Stimulated activated memory B cell treated with anti-CD40 and anti-IgM and Interleukin-4, amounts not matched to agents 10 μg/mL and 1 μg/mL and 100 μg/mL, for 72 hours (primary cell): ENCODE data around the gene RUFY4.
A peak's percentile ranks its signal among the peaks of the same experiment; 100 is the strongest.
"Not testable (repeated sequence)": the region's sequence is repeated elsewhere in the genome, so short reads cannot be mapped to it uniquely, and the experiment has no call there.

ENCODE experiments used
- ATAC-seq: fragments of 150-1000 bp; cut with Tn5 transposase; 2 replicates; pipeline ENCODE4 v1.10.0; 2021
- H3K27ac Mint-ChIP-seq: one replicate; pipeline ENCODE4 v1.8.0; 2022; ENCODE audit warnings: mild to moderate bottlenecking, mixed read lengths
- H3K27me3 Mint-ChIP-seq: one replicate; pipeline ENCODE4 v1.8.0; 2022; ENCODE audit warnings: mixed read lengths
- H3K36me3 Mint-ChIP-seq: one replicate; pipeline ENCODE4 v1.8.0; 2022; ENCODE audit warnings: mixed read lengths
- H3K4me1 Mint-ChIP-seq: one replicate; pipeline ENCODE4 v1.8.0; 2022; ENCODE audit warnings: mixed read lengths
- H3K4me3 Mint-ChIP-seq: one replicate; pipeline ENCODE4 v1.8.0; 2022; ENCODE audit warnings: mild to moderate bottlenecking, moderate library complexity, mixed read lengths
- H3K9me3 Mint-ChIP-seq: one replicate; pipeline ENCODE4 v1.8.0; 2022; ENCODE audit warnings: mixed read lengths

The RUFY4 gene

GRCh38 chr2:218081695-218082094 is 12.6 kb downstream of the RUFY4 start:
- Mint-ChIP-seq H3K27ac (no peak overlapping the region), H3K4me1 (peaks cover 16% of the 10 kb centered on the region), H3K9me3 (peaks cover 10% of the 10 kb centered on the region), H3K4me3 (no peak overlapping the region), H3K36me3 (peaks cover 7% of the 10 kb centered on the region), H3K27me3 (peaks cover 30% of the 10 kb centered on the region)
- ATAC-seq, result no peak

- Mint-ChIP-seq H3K4me3 (no peak overlapping the region), H3K27ac (no peak overlapping the region), H3K36me3 (peaks cover 8% of the 10 kb centered on the region), H3K9me3 (peaks cover 10% of the 10 kb centered on the region), H3K27me3 (peaks cover 32% of the 10 kb centered on the region), H3K4me1 (peaks cover 16% of the 10 kb centered on the region)
- no peak for ATAC-seq
Observed at GRCh38 chr2:218082586-218083351, 13.7 kb downstream of the RUFY4 start.

GRCh38 chr2:218083352-218083676 is 14.3 kb downstream of the RUFY4 start:
- H3K4me1 Mint-ChIP-seq, result peaks cover 16% of the 10 kb centered on the region
- H3K4me3 Mint-ChIP-seq, result no peak overlapping the region
- peaks cover 32% of the 10 kb centered on the region for H3K27me3 Mint-ChIP-seq

GRCh38 chr2:218086478-218086877 is 17.4 kb downstream of the RUFY4 start:
- H3K4me3 Mint-ChIP-seq, result no peak overlapping the region
- H3K27ac Mint-ChIP-seq, result no peak overlapping the region
- peaks cover 27% of the 10 kb centered on the region for H3K27me3 Mint-ChIP-seq
- H3K36me3 Mint-ChIP-seq, result peaks cover 8% of the 10 kb centered on the region
- peaks cover 10% of the 10 kb centered on the region for H3K9me3 Mint-ChIP-seq
- no peak for ATAC-seq
- peaks cover 1% of the 10 kb centered on the region for H3K4me1 Mint-ChIP-seq

More at GRCh38 chr2:218083352-218083676, 14.3 kb downstream of the RUFY4 start:
- no peak overlapping the region for H3K27ac Mint-ChIP-seq
- H3K36me3 Mint-ChIP-seq, result peaks cover 8% of the 10 kb centered on the region
- no peak for ATAC-seq
- H3K9me3 Mint-ChIP-seq, result peaks cover 10% of the 10 kb centered on the region

- H3K4me1 Mint-ChIP-seq, result no peaks in the 10 kb centered on the region
Observed at GRCh38 chr2:218089259-218089658, 20.2 kb downstream of the RUFY4 start.

GRCh38 chr2:218091746-218092145 is 22.7 kb downstream of the RUFY4 start:
- Mint-ChIP-seq H3K9me3 (peaks cover under 1% of the 10 kb centered on the region), H3K27ac (no peak overlapping the region), H3K27me3 (peaks cover 8% of the 10 kb centered on the region), H3K4me3 (no peak overlapping the region), H3K4me1 (no peaks in the 10 kb centered on the region), H3K36me3 (peaks cover under 1% of the 10 kb centered on the region)
- no peak for ATAC-seq

More at GRCh38 chr2:218089259-218089658, 20.2 kb downstream of the RUFY4 start:
- Mint-ChIP-seq H3K27ac (no peak overlapping the region), H3K4me3 (no peak overlapping the region), H3K27me3 (peaks cover 15% of the 10 kb centered on the region), H3K36me3 (peaks cover 8% of the 10 kb centered on the region), H3K9me3 (peaks cover 8% of the 10 kb centered on the region)
- peak; percentile 17 for ATAC-seq

GRCh38 chr2:218093879-218094278 is 24.8 kb downstream of the RUFY4 start:
- Mint-ChIP-seq H3K27me3 (peaks cover 14% of the 10 kb centered on the region), H3K27ac (no peak overlapping the region), H3K4me3 (no peak overlapping the region), H3K9me3 (peaks cover 4% of the 10 kb centered on the region), H3K4me1 (no peaks in the 10 kb centered on the region), H3K36me3 (no peaks in the 10 kb centered on the region)
- ATAC-seq, result no peak

GRCh38 chr2:218095853-218096252 is 26.8 kb downstream of the RUFY4 start:
- ATAC-seq, result no peak
- Mint-ChIP-seq H3K27ac (no peak overlapping the region), H3K4me3 (no peak overlapping the region), H3K9me3 (peaks cover 14% of the 10 kb centered on the region), H3K36me3 (no peaks in the 10 kb centered on the region), H3K27me3 (peaks cover 15% of the 10 kb centered on the region), H3K4me1 (no peaks in the 10 kb centered on the region)

GRCh38 chr2:218097975-218098374 is 28.9 kb downstream of the RUFY4 start:
- no peak overlapping the region for H3K4me3 Mint-ChIP-seq
- peaks cover 14% of the 10 kb centered on the region for H3K9me3 Mint-ChIP-seq
- no peaks in the 10 kb centered on the region for H3K36me3 Mint-ChIP-seq
- no peak for ATAC-seq
- H3K27ac Mint-ChIP-seq, result no peak overlapping the region
- no peaks in the 10 kb centered on the region for H3K4me1 Mint-ChIP-seq
- peaks cover 15% of the 10 kb centered on the region for H3K27me3 Mint-ChIP-seq

- not testable (repeated sequence) for H3K4me3 Mint-ChIP-seq, H3K36me3 Mint-ChIP-seq, ATAC-seq, H3K27ac Mint-ChIP-seq, H3K9me3 Mint-ChIP-seq, H3K4me1 Mint-ChIP-seq
- H3K27me3 Mint-ChIP-seq, result peaks cover 85% of the 10 kb centered on the region
Observed at GRCh38 chr2:218108834-218109233, 39.8 kb downstream of the RUFY4 start.

GRCh38 chr2:218121789-218122188 is 52.7 kb downstream of the RUFY4 start:
- H3K27me3 Mint-ChIP-seq, result peaks cover 36% of the 10 kb centered on the region
- H3K9me3 Mint-ChIP-seq, result not testable (repeated sequence)

GRCh38 chr2:218122286-218122685 is 53.2 kb downstream of the RUFY4 start:
- not testable (repeated sequence) for H3K27ac Mint-ChIP-seq, ATAC-seq, H3K9me3 Mint-ChIP-seq, H3K4me3 Mint-ChIP-seq, H3K36me3 Mint-ChIP-seq
- Mint-ChIP-seq H3K4me1 (peaks cover 11% of the 10 kb centered on the region), H3K27me3 (peaks cover 36% of the 10 kb centered on the region)

More at GRCh38 chr2:218121789-218122188, 52.7 kb downstream of the RUFY4 start:
- not testable (repeated sequence) for H3K4me3 Mint-ChIP-seq, ATAC-seq, H3K36me3 Mint-ChIP-seq, H3K27ac Mint-ChIP-seq
- H3K4me1 Mint-ChIP-seq, result peaks cover 11% of the 10 kb centered on the region

GRCh38 chr2:218123986-218124385 is 54.9 kb downstream of the RUFY4 start:
- Mint-ChIP-seq H3K27me3 (peaks cover 45% of the 10 kb centered on the region), H3K36me3 (no peaks in the 10 kb centered on the region), H3K4me3 (no peak overlapping the region), H3K4me1 (peaks cover 11% of the 10 kb centered on the region), H3K27ac (no peak overlapping the region), H3K9me3 (peaks cover 2% of the 10 kb centered on the region)
- ATAC-seq, result no peak

GRCh38 chr2:218125095-218125494 is 56.0 kb downstream of the RUFY4 start:
- no peak for ATAC-seq
- peaks cover 11% of the 10 kb centered on the region for H3K4me1 Mint-ChIP-seq
- peaks cover 45% of the 10 kb centered on the region for H3K27me3 Mint-ChIP-seq
- H3K4me3 Mint-ChIP-seq, result no peak overlapping the region
- H3K27ac Mint-ChIP-seq, result no peak overlapping the region
- no peaks in the 10 kb centered on the region for H3K36me3 Mint-ChIP-seq
- H3K9me3 Mint-ChIP-seq, result peaks cover 2% of the 10 kb centered on the region

- Mint-ChIP-seq H3K36me3 (no peaks in the 10 kb centered on the region), H3K9me3 (peaks cover 2% of the 10 kb centered on the region), H3K27me3 (peaks cover 40% of the 10 kb centered on the region), H3K27ac (no peak within 1 kb of the TSS), H3K4me1 (peaks cover 11% of the 10 kb centered on the region), H3K4me3 (no peak within 1 kb of the TSS)
- no peak for ATAC-seq
Observed at GRCh38 chr2:218125626-218126080, 56.6 kb downstream of the RUFY4 start, which contains the start of gene CXCR2. Gene CXCR2 (plus strand): TSS chr2:218126028. CDS start chr2:218134802, 8,774 bp downstream.

GRCh38 chr2:218127929-218128455 is 58.9 kb downstream of the RUFY4 start:
- Mint-ChIP-seq H3K36me3 (no peaks in the 10 kb centered on the region), H3K4me3 (no peak overlapping the region), H3K4me1 (peaks cover 11% of the 10 kb centered on the region), H3K27me3 (peaks cover 37% of the 10 kb centered on the region), H3K27ac (no peak overlapping the region), H3K9me3 (no peaks in the 10 kb centered on the region)
- ATAC-seq, result no peak
